ENCODE results near the gene ZNF256.

Gene ZNF256

DNA sequence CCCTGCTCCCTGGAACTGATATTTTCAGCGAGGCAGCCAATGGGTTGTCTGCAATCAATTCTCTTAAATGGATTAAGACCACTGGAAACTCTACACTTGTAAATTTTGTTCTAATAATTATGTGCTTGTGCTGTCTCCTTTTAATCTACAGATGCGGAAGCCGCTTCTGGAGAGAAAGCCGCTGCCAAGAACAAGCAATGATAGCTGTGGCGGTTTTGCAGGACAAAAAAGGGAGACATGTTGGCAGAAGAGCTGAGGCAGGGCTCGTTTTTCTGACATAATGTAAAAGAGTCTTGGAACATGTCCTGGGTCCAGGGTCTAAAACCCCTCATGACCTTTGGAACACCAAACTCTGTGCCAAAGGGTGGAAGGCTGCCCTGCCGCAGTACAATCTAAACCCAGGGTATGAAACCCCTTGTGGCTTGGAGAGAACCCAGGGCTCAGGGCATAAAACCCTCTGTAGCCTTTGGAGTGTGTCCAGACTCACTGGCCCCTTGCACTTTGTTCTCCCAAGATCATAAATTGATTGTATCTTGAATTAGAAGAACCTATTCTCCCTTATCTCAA is 43.8 kb downstream of the ZNF256 start:
- H3K4me3 ChIP-seq (ENCODE audit: low read depth, low read length), result no peak overlapping the region
- TF ChIP-seq, protein P1, sequence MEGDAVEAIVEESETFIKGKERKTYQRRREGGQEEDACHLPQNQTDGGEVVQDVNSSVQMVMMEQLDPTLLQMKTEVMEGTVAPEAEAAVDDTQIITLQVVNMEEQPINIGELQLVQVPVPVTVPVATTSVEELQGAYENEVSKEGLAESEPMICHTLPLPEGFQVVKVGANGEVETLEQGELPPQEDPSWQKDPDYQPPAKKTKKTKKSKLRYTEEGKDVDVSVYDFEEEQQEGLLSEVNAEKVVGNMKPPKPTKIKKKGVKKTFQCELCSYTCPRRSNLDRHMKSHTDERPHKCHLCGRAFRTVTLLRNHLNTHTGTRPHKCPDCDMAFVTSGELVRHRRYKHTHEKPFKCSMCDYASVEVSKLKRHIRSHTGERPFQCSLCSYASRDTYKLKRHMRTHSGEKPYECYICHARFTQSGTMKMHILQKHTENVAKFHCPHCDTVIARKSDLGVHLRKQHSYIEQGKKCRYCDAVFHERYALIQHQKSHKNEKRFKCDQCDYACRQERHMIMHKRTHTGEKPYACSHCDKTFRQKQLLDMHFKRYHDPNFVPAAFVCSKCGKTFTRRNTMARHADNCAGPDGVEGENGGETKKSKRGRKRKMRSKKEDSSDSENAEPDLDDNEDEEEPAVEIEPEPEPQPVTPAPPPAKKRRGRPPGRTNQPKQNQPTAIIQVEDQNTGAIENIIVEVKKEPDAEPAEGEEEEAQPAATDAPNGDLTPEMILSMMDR (conservative IDR thresholded peaks at IDR 0.05; ENCODE audit: low read depth, low read length), result no peak
- DNase-seq (ENCODE audit: low read depth), result no peak

DNA sequence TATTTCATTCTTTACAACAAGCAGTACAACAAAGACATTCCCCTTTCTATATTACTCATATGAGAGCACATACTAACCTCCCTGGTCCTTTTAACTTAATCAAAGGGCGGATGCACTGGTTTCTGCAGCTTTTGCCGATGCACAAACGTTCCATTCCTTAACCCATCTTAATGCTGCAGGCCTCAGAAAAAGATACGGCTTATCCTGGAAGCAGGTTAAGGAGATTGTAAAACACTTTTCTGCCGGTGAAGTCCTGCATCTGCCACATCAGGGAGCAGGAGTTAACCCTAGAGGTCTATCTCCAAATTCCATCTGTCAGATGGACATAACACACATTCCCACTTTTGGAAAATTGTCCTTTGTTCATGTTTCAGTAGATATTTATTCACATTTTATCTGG is 47.2 kb downstream of the ZNF256 start:
- H3K4me3 ChIP-seq (ENCODE audit: low read depth, low read length), result no peak overlapping the region
- DNase-seq (ENCODE audit: low read depth), result no peak
- TF ChIP-seq, protein P1 (conservative IDR thresholded peaks at IDR 0.05; ENCODE audit: low read depth, low read length), result no peak

Data from choroid plexus epithelial cell (primary cell).